ENCODE results near the gene PHYH.

- TF ChIP-seq GATA3 (IDR thresholded peaks at IDR 0.05; ENCODE audit: low read depth, low read length) (no peak), GATA2 (IDR thresholded peaks at IDR 0.05; ENCODE audit: low read depth, low read length) (no peak)
These were observed 15.8 kb downstream of the PHYH start for GRCh38 chr10:13284050-13284449.
